Measurements from ENCODE around the gene LPCAT2. TPM values are rescaled to one million over a fixed set of nuclear protein-coding genes. Genes with fewer than 3 reads are reported as not detected.

LPCAT2 gene
- total RNA-seq, 2 donors from 2014 or later = 20.5 to 21.1 TPM

DNA sequence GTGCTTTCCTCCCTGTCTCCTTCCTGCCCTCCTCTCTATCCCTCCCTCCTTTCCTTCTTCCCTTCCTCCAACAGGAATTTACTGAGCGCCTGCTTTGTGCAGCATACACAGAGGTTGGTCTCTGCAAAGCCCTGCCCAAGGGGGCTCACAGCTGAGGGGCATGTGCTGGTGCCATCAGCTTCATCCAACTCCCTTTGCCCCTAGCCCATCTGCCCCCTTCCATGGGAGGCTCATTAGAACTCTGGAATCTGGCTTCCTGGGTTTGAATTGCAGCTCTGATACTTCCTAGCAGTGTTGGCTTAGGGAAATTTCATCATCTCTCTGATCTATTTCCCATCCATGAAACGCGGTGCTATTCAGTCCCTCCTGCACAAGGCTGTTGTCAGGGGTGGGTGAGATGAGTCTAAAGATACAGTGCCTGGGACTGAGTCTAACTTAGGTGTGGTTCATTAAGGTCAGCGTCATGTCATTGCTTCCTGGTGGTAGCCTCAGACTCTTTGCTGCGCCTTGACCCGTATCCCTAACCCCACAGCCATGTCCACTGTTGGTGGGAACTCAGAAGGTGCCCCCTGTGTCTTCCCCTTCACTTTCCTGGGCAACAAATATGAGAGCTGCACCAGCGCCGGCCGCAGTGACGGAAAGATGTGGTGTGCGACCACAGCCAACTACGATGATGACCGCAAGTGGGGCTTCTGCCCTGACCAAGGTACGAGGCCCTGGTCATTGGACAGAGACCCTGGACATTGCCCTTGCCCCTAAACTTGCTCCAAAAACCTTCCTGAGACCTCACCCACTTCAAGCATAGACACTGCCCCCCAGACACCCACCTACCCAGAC, 19.5 kb upstream of the LPCAT2 start:
- Histone ChIP-seq H3K4me1 (ENCODE audit: control insufficient read depth in 1 of 2, low read depth in 2 of 2) (no peaks in the 10 kb centered on the region), H3K27me3 (replicated peaks; ENCODE audit: insufficient read depth) (no peaks in the 10 kb centered on the region), H3K4me3 (no peak overlapping the region), H3K9me3 (no peaks in the 10 kb centered on the region), H3K36me3 (peaks cover 28% of the 10 kb centered on the region), H3K27ac (no peak overlapping the region)
- DNase-seq (ENCODE audit: low spot score) (no peak), ATAC-seq (ENCODE audit: insufficient number of reproducible peaks, low FRiP score, low read depth) (no peak)
- TF ChIP-seq, protein P1, sequence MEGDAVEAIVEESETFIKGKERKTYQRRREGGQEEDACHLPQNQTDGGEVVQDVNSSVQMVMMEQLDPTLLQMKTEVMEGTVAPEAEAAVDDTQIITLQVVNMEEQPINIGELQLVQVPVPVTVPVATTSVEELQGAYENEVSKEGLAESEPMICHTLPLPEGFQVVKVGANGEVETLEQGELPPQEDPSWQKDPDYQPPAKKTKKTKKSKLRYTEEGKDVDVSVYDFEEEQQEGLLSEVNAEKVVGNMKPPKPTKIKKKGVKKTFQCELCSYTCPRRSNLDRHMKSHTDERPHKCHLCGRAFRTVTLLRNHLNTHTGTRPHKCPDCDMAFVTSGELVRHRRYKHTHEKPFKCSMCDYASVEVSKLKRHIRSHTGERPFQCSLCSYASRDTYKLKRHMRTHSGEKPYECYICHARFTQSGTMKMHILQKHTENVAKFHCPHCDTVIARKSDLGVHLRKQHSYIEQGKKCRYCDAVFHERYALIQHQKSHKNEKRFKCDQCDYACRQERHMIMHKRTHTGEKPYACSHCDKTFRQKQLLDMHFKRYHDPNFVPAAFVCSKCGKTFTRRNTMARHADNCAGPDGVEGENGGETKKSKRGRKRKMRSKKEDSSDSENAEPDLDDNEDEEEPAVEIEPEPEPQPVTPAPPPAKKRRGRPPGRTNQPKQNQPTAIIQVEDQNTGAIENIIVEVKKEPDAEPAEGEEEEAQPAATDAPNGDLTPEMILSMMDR (IDR thresholded peaks at IDR 0.05) = no peak

DNA sequence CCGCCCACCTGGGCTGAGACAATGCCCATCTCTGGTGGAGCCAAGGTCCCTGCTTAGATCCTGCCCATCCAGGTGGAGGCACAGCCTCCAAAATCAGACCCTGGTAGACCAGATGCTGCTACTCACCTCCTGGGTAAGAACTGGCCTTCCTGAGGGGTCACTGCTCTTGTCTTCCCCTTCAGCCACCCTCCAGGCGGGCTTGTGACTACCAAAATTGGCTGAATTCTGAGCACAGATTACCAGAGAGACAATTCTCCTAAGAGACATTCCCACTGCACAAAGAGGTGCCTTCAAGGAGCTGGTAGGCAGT, 19.0 kb upstream of the LPCAT2 start:
- DNase-seq (ENCODE audit: low spot score) = no peak
- H3K4me1 ChIP-seq (ENCODE audit: control insufficient read depth in 1 of 2, low read depth in 2 of 2) = peaks cover 0 to 4% of the 10 kb centered on the region in 2 donors

DNA sequence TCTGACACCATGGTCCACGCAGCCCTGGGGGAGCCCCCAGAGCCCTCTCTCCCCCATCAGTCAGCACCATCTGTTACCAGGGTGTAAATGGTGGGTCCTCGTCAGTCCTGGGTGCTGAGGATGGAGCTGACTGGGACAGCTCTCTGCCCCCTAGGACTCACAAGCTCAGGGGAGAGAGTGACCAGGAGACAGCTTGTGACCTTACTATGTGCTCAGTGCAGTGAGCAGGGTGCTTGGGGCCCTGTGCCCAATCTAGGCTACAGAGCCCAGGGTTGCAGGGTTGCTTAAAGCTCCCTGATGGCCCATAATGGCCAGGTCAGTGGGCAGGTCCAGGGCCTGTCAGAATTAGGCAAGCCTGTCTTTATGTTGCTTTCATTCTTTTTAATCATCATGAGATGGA, 18.6 kb upstream of the LPCAT2 start:
- Histone ChIP-seq H3K4me3 (no peak overlapping the region), H3K27ac (no peak overlapping the region), H3K36me3 (peaks cover 24% of the 10 kb centered on the region), H3K4me1 (ENCODE audit: control insufficient read depth in 1 of 2, low read depth in 2 of 2) (peaks cover 0 to 8% of the 10 kb centered on the region in 2 donors), H3K27me3 (replicated peaks; ENCODE audit: insufficient read depth) (no peaks in the 10 kb centered on the region), H3K9me3 (no peaks in the 10 kb centered on the region)
- TF ChIP-seq, protein P1 (IDR thresholded peaks at IDR 0.05) = no peak
- DNase-seq (ENCODE audit: low spot score) = no peak
- no peak for ATAC-seq (ENCODE audit: insufficient number of reproducible peaks, low FRiP score, low read depth)

More for the DNA sequence above, 19.0 kb upstream of the LPCAT2 start:
- no peak for ATAC-seq (ENCODE audit: insufficient number of reproducible peaks, low FRiP score, low read depth)
- no peak overlapping the region for H3K27ac ChIP-seq
- no peaks in the 10 kb centered on the region for H3K9me3 ChIP-seq
- no peak overlapping the region for H3K4me3 ChIP-seq
- peaks cover 24% of the 10 kb centered on the region for H3K36me3 ChIP-seq
- TF ChIP-seq, protein P1 (IDR thresholded peaks at IDR 0.05) = no peak
- no peaks in the 10 kb centered on the region for H3K27me3 ChIP-seq (replicated peaks; ENCODE audit: insufficient read depth)

DNA sequence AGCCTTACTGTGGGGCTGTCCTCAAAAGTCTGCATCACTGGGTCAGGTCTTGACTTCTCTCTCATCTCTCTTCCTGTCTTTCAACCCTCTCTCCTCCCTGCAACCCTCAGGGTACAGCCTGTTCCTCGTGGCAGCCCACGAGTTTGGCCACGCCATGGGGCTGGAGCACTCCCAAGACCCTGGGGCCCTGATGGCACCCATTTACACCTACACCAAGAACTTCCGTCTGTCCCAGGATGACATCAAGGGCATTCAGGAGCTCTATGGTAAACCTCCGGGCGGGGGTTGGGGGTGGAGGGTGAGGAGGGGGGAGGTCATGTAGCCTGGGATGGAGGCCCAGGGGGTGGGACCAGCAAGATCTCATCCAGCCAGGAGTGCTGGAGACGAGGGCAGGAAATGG, 17.2 kb upstream of the LPCAT2 start:
- Histone ChIP-seq H3K4me3 (no peak overlapping the region), H3K27me3 (replicated peaks; ENCODE audit: insufficient read depth) (no peaks in the 10 kb centered on the region), H3K9me3 (no peaks in the 10 kb centered on the region), H3K27ac (no peak overlapping the region), H3K4me1 (ENCODE audit: control insufficient read depth in 1 of 2, low read depth in 2 of 2) (peaks cover 0 to 12% of the 10 kb centered on the region in 2 donors), H3K36me3 (peaks cover 24% of the 10 kb centered on the region)
- ATAC-seq (ENCODE audit: insufficient number of reproducible peaks, low FRiP score, low read depth) (no peak), DNase-seq (ENCODE audit: low spot score) (no peak)
- TF ChIP-seq, protein P1 (IDR thresholded peaks at IDR 0.05) = no peak

DNA sequence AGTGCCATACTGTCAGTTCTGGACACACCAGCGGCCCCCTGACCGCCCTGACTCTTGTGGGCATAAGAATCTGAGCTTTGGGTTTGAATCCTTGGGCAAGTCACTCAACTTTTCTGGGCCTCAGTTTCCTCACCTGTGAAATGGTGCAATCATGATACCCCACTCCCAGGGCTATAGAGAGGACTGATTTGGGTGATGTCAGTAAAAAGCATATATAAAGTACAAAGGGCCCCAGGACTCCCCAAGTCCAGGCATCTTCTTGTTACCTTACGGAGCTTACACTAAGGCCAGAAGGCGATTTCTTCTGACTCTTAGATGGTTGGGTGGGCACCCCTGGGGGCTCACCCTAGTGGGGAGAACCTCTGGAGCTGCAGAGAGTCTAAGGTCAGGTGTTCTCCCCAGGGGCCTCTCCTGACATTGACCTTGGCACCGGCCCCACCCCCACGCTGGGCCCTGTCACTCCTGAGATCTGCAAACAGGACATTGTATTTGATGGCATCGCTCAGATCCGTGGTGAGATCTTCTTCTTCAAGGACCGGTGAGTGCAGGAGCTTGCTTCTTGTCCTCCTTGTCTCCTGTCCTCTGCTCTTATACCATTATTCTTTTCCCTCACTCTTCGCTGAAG, 16.0 kb upstream of the LPCAT2 start:
- TF ChIP-seq, protein P1 (IDR thresholded peaks at IDR 0.05) = no peak
- H3K9me3 ChIP-seq = no peaks in the 10 kb centered on the region
- ATAC-seq (ENCODE audit: insufficient number of reproducible peaks, low FRiP score, low read depth) (no peak), DNase-seq (ENCODE audit: low spot score) (no peak)
- peaks cover 0 to 12% of the 10 kb centered on the region in 2 donors for H3K4me1 ChIP-seq (ENCODE audit: control insufficient read depth in 1 of 2, low read depth in 2 of 2)
- no peak overlapping the region for H3K4me3 ChIP-seq
- no peak overlapping the region for H3K27ac ChIP-seq
- no peaks in the 10 kb centered on the region for H3K27me3 ChIP-seq (replicated peaks; ENCODE audit: insufficient read depth)
- H3K36me3 ChIP-seq = peaks cover 23% of the 10 kb centered on the region

Measured in thoracic aorta (tissue), 2 donors.